HG03108 (cell line): Measurements from ENCODE around the gene PEMT.

Source experiments
- ATAC-seq: cut with Tn5 transposase; IDR thresholded peaks from one replicate; pipeline ENCODE4 v1.9.1; 2021; ENCODE audit warnings: moderate library complexity; ENCODE audit not compliant: unreplicated experiment

Gene PEMT

GRCh38 chr17:17555151-17555550 is 36.4 kb downstream of the PEMT start:
- ATAC-seq, result no peak

GRCh38 chr17:17554266-17554665 is 37.2 kb downstream of the PEMT start:
- no peak for ATAC-seq

DNA sequence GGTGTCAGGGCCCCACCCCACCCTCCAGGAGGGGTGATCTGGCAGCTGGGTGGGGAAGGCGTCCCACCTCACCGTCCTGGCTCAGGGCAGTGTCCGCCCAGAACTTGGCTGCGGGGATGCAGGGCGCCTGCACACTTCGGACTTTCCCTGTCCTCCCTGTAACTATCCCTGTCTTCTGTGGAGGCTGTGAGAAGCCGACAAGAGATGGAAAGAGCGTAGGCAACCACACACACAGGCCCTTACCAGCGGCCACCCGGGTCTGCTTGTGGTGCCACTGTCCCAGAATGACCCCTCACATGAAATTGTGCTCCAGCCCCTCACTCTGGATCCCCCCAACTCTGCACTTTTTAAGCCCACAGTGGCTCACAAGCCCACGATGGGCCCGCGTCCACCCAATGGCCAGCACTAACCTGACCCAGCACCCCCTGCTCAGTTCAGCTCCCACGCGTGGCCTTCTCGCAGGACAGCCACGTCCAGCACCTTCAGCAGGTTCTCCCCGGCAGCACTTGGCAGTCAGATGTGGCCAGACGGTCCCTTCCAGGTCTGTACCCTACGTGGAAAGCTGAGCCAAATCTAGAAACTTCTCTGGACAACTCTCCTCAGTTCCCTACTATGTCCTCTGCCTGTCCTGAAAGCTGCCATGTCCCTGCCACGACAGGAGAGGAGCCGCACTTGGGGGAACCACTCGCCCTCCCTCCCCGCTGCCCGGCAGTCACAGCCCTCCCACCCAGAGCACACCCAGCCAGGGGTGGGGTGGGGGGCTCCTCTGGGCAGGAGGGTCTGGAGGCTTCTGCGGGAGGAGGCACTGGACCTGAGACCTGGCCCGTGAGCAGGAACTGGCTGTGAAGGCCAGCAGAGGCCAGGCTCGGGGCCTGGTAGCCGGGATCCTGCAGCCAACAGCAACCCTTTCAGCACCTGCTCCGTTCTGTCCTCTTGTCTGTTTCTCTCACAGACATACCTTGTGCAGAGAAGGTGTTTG is 38.0 kb downstream of the PEMT start:
- no peak for ATAC-seq

DNA sequence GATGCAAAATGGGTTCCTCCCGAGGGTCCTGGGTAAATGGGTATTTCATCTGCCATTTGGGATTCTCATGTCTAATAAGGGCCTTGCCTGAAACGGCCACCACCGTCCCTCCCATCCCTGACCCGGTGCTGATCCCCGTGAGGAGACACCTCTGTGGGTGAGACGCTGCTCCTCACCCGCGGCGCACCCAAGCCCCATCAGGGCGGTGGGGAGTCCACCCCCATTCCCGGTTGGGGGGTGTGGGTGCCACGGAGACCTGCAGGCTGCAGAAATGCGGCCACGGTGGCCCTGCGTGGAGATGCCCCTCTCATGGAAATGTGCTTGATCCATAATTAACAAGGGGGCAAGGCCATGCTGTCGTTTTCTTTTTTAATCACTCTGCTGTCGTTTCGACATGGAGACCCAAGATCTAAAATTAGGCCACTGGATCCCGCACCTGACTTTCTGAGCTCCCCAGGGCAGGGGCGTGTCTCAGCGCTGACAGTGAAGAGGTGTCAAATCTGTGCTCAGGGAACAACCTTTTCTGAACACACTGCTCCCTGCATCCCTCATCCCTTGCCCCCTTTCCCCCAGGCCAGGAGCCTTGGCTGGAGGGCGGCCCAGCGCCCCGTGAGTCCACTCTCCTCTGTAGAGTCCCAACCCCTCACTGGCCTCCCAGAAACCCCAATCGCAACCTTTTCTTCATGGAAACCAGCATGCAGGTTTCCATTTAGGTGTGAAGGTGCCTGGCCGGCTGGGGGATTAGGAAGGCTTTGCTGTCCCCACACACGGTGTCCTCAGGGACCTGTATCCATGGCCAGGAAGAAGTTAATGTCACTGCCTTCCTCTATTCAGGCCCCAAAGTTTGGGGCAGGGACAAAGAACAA is 38.9 kb downstream of the PEMT start:
- ATAC-seq, result no peak

GRCh38 chr17:17551361-17551760 is 40.1 kb downstream of the PEMT start:
- no peak for ATAC-seq

DNA sequence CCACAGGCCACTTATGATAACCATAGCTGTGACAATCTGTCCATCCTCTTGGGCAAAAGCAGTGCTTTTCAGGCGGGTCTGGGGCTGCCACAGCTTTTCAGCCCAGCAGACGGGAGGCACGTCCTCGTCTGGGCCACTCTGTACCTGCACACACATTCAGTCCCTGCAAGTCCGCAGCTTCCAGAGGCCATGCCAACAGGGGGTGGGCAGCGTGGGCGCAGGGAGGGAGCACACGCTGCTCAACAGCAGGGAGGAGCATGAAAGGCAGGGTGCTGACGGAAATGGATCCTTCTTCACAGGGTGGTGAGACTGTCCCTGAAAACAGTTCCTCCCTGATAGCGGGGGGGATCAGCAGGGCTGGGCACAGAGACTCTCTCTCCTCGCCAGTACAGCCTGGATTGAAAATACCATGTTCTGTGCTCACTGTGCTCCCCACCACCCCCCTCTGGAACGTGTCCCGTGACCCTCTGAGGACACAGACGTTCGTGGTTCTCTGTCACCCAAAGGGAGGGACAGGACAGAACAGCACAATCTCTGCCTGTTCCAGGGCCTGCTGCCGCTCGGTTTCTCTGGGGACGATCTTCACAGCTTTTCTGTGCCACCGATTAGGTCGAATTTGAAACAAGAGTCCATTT is 41.7 kb downstream of the PEMT start:
- no peak for ATAC-seq

- ATAC-seq, result no peak
Observed at GRCh38 chr17:17548044-17548443, 43.5 kb downstream of the PEMT start.

DNA sequence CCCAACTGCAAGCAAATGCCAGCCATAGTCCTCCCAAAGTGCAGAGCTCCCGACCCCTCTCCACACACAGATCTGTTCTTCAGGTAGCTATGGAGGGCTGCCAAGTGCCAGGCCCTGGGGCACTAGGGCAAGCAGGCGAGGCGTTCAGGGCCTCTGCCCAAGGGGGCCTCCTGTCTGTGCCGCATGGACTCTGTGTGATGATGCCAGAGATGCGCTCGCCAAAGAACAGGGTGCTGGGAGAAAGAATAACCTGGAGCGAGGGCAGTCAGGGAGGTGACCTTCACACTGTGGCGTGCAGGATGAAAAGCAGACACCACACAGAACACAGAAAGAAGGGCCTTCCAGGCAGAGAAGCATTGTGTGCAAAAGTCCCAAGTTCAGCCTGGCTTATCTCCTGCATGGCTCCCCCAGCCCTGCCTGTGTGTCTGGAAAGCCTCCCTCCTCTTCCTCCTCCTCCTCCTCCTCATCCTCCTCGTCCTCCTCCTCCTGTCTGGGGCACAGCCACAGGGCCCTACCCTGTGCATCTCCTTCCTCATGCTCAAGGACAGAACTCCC is 44.2 kb downstream of the PEMT start:
- no peak for ATAC-seq

- no peak for ATAC-seq
Observed at GRCh38 chr17:17546399-17547185, 44.9 kb downstream of the PEMT start.

DNA sequence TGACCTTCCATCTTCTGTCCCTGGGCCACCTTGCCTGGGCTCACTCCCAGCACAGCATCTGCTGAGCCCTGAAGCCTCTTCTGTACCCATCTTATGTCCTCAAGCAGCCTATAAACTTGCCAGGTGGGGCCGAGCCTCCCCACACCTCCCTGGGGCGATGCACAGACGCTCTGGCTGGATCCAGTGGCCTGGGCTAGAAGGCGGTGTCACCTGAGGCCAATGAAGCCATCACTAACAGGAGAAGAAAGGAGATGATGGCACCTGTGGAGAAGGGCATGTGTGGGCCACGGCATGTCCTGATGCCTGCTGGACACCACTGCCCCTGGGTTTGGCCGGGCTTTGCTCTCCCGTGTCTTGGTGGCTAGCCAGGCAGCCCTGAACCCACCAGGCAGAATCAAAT is 45.5 kb downstream of the PEMT start:
- no peak for ATAC-seq

GRCh38 chr17:17545031-17545820 is 46.3 kb downstream of the PEMT start:
- ATAC-seq, result no peak

- no peak for ATAC-seq
Observed at GRCh38 chr17:17542906-17543635, 48.4 kb downstream of the PEMT start.

- ATAC-seq, result no peak
Observed at GRCh38 chr17:17541640-17542001, 49.9 kb downstream of the PEMT start.

- no peak for ATAC-seq
Observed at GRCh38 chr17:17540935-17541639, 50.4 kb downstream of the PEMT start.

DNA sequence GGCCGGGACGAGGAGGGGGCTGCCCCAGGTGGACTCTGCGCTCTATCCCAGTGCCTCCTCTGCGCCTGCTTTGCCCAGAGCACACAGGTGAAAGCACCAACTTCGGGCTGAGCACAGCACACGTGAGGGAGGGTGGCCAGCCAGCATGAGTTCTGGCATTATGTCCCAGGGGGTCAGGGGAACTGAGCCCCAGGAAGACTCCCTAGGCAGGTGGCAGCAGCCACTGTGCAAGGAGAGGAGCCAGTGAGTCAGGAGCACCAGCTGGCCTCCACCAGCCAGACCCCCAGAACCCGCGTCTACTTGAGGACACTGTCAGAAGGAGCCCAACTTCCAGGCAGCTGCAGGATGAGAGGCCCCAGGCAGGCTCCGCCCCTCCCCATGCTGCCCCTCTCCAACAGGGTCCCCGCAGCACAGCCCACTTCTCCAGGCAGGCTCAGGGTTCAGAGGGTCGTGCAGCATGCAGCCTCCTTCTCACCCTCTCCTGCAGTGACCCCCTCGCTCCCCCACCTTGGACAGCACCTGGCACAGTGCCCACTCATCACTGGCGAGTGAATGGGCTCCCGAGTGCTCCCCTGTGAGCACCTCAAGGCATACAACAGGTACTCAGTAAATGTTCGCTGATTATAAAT is 51.1 kb downstream of the PEMT start:
- no peak for ATAC-seq

DNA sequence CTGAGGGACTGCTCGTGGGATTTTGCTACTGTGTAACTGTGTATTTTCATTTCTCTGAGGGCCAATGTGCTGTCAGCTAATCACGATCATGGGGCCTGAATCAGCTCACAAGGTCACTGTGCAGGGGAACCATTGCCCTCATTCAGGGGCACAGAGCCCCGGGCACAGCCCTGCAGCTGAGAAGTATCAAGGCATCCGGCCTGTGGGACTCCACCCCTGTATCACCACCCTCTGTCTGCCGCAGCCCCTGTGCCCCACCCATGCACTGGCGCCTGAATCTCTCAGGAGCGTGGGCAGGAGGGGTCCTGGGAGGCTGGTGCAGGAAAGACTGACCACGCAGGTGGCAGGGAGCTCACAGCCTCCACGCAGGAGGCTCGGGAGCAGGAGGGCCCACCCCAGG is 51.9 kb downstream of the PEMT start:
- ATAC-seq, result no peak

- no peak for ATAC-seq
Observed at GRCh38 chr17:17538417-17539391, 52.8 kb downstream of the PEMT start.
